ENCODE measurements around the gene KCNA5. TPM values are rescaled to one million over a fixed set of nuclear protein-coding genes. Genes with fewer than 3 reads are reported as not detected.

Gene KCNA5
- total RNA-seq, 1 donor from 2014 or later, result not detected

GRCh38 chr12:5059358-5059757, 15.7 kb downstream of the KCNA5 start:
- DNase-seq, result no peak
- Mint-ChIP-seq H3K27ac (ENCODE audit: unreplicated experiment) (no peak overlapping the region), H3K4me3 (ENCODE audit: unreplicated experiment) (no peak overlapping the region), H3K36me3 (ENCODE audit: unreplicated experiment) (no peaks in the 10 kb centered on the region), H3K9me3 (ENCODE audit: unreplicated experiment) (peaks cover 2% of the 10 kb centered on the region), H3K27me3 (ENCODE audit: unreplicated experiment) (peaks cover 5% of the 10 kb centered on the region), H3K4me1 (ENCODE audit: low read depth, unreplicated experiment) (no peaks in the 10 kb centered on the region)
- TF ChIP-seq CTCF (IDR thresholded peaks at IDR 0.05; ENCODE audit: partially characterized antibody, unreplicated experiment), result no peak

- Mint-ChIP-seq H3K4me1 (ENCODE audit: low read depth, unreplicated experiment) (no peaks in the 10 kb centered on the region), H3K27me3 (ENCODE audit: unreplicated experiment) (peaks cover 5% of the 10 kb centered on the region), H3K27ac (ENCODE audit: unreplicated experiment) (no peak overlapping the region), H3K36me3 (ENCODE audit: unreplicated experiment) (no peaks in the 10 kb centered on the region), H3K9me3 (ENCODE audit: unreplicated experiment) (peaks cover 2% of the 10 kb centered on the region), H3K4me3 (ENCODE audit: unreplicated experiment) (no peak overlapping the region)
- TF ChIP-seq CTCF (IDR thresholded peaks at IDR 0.05; ENCODE audit: partially characterized antibody, unreplicated experiment), result no peak
- no peak for DNase-seq
These were observed 17.3 kb downstream of the KCNA5 start for GRCh38 chr12:5060958-5061357.

- no peak for DNase-seq
- Mint-ChIP-seq H3K27ac (ENCODE audit: unreplicated experiment) (no peak overlapping the region), H3K27me3 (ENCODE audit: unreplicated experiment) (peaks cover 1% of the 10 kb centered on the region), H3K4me3 (ENCODE audit: unreplicated experiment) (no peak overlapping the region), H3K9me3 (ENCODE audit: unreplicated experiment) (no peaks in the 10 kb centered on the region), H3K36me3 (ENCODE audit: unreplicated experiment) (no peaks in the 10 kb centered on the region), H3K4me1 (ENCODE audit: low read depth, unreplicated experiment) (no peaks in the 10 kb centered on the region)
- no peak for TF ChIP-seq CTCF (IDR thresholded peaks at IDR 0.05; ENCODE audit: partially characterized antibody, unreplicated experiment)
These were observed 19.5 kb downstream of the KCNA5 start for GRCh38 chr12:5063149-5063548.

- Mint-ChIP-seq H3K27ac (ENCODE audit: unreplicated experiment) (no peak overlapping the region), H3K4me1 (ENCODE audit: low read depth, unreplicated experiment) (peaks cover 2% of the 10 kb centered on the region), H3K4me3 (ENCODE audit: unreplicated experiment) (no peak overlapping the region), H3K36me3 (ENCODE audit: unreplicated experiment) (no peaks in the 10 kb centered on the region), H3K27me3 (ENCODE audit: unreplicated experiment) (no peaks in the 10 kb centered on the region), H3K9me3 (ENCODE audit: unreplicated experiment) (no peaks in the 10 kb centered on the region)
- no peak for DNase-seq
- TF ChIP-seq CTCF (IDR thresholded peaks at IDR 0.05; ENCODE audit: partially characterized antibody, unreplicated experiment), result no peak
These were observed 21.3 kb downstream of the KCNA5 start for GRCh38 chr12:5064913-5065490.

GRCh38 chr12:5066251-5066650, 22.6 kb downstream of the KCNA5 start:
- H3K27me3 Mint-ChIP-seq (ENCODE audit: unreplicated experiment), result no peaks in the 10 kb centered on the region
- H3K27ac Mint-ChIP-seq (ENCODE audit: unreplicated experiment), result no peak overlapping the region
- H3K36me3 Mint-ChIP-seq (ENCODE audit: unreplicated experiment), result no peaks in the 10 kb centered on the region
- no peak overlapping the region for H3K4me3 Mint-ChIP-seq (ENCODE audit: unreplicated experiment)
- H3K9me3 Mint-ChIP-seq (ENCODE audit: unreplicated experiment), result no peaks in the 10 kb centered on the region
- TF ChIP-seq CTCF (IDR thresholded peaks at IDR 0.05; ENCODE audit: partially characterized antibody, unreplicated experiment), result no peak
- H3K4me1 Mint-ChIP-seq (ENCODE audit: low read depth, unreplicated experiment), result peaks cover 5% of the 10 kb centered on the region
- no peak for DNase-seq

Measured in glutamatergic neuron (in vitro differentiated cells).